IPS-20b (cell line): Measurements from ENCODE around the gene C17orf58.
A peak's percentile ranks its signal among the peaks of the same experiment; 100 is the strongest.
"Not testable (repeated sequence)": the region's sequence is repeated elsewhere in the genome, so short reads cannot be mapped to it uniquely, and the experiment has no call there.

Source experiments
- H3K27ac ChIP-seq: one replicate; pipeline ENCODE4 v1.5.1; 2013; ENCODE audit warnings: low read length
- H3K27me3 ChIP-seq: 2 replicates; pipeline ENCODE4 v1.6.1; 2013; ENCODE audit warnings: mild to moderate bottlenecking, low read length, inconsistent platforms; ENCODE audit not compliant: insufficient read depth
- H3K36me3 ChIP-seq: 2 replicates; pipeline ENCODE4 v1.6.1; 2013; ENCODE audit warnings: low read depth, mild to moderate bottlenecking, inconsistent platforms, low read length, moderate library complexity; ENCODE audit not compliant: insufficient read depth
- H3K4me1 ChIP-seq: 2 replicates; pipeline ENCODE4 v1.6.1; 2013; ENCODE audit warnings: mild to moderate bottlenecking, control low read depth, inconsistent platforms, low read length, moderate library complexity; ENCODE audit not compliant: insufficient read depth
- H3K4me3 ChIP-seq: 2 replicates; pipeline ENCODE4 v1.5.1; 2013; ENCODE audit warnings: mild to moderate bottlenecking, low read length, inconsistent platforms
- H3K9ac ChIP-seq: 2 replicates; pipeline ENCODE4 v1.6.1; 2013; ENCODE audit warnings: low read depth, mild to moderate bottlenecking, inconsistent platforms, low read length, moderate library complexity
- H3K9me3 ChIP-seq: 2 replicates; pipeline ENCODE4 v1.6.1; 2013; ENCODE audit warnings: mild to moderate bottlenecking, low read depth, low read length, inconsistent platforms; ENCODE audit not compliant: insufficient read depth

Gene C17orf58

DNA sequence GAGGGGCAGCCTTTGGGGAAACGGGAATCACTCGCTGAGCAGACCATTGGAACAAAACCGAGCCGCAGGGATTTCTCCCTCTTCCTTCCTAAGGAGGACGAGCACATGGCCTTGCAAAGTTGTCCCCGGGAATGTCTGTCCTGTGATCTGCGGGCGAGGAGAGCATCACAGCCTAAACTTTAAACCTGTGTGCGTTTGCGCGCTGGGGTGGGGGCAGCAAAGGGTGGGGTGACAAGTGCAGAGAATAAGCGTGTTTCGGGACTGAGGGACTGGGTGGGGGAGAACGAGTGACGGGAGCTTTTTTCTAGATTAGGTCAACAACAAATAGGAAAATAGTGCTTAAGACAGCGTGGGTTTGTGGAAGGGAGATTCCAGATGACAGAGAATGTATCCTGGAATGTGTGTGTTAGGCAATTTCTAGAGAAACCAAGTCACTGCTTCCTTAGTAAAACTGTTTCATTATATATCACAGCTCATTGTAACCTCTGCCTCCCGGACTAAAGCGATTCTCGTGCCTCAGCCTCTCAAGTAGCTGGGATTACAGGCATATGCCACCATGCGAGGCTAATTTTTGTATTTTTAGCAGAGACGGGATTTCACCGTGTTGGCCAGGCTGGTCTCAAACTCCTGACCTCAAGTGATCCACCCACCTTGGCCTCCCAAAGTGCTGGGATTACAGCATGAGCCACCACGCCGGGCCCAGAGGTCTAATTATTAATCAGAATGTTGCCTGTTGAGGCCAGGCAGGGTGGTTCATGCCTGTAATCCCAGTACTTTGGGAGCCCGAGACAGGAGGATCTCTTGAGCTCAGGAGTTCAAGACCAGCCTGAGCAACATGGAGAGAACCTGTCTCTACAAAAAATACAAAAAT lies at the start of gene C17orf58:
C17orf58 (minus strand) TSS at position 169 of the 871 bp plus-strand sequence. CDS start 271 bp downstream, outside the sequence.
- not testable (repeated sequence) for H3K4me1 ChIP-seq, H3K9me3 ChIP-seq, H3K27ac ChIP-seq, H3K36me3 ChIP-seq
- H3K4me3 ChIP-seq, result peak within 1 kb of the TSS; percentile 84
- peak within 1 kb of the TSS; percentile 58; the same call in 1 of the 2 replicates for H3K9ac ChIP-seq
- H3K27me3 ChIP-seq, result peaks cover 35% of the 10 kb centered on the region

DNA sequence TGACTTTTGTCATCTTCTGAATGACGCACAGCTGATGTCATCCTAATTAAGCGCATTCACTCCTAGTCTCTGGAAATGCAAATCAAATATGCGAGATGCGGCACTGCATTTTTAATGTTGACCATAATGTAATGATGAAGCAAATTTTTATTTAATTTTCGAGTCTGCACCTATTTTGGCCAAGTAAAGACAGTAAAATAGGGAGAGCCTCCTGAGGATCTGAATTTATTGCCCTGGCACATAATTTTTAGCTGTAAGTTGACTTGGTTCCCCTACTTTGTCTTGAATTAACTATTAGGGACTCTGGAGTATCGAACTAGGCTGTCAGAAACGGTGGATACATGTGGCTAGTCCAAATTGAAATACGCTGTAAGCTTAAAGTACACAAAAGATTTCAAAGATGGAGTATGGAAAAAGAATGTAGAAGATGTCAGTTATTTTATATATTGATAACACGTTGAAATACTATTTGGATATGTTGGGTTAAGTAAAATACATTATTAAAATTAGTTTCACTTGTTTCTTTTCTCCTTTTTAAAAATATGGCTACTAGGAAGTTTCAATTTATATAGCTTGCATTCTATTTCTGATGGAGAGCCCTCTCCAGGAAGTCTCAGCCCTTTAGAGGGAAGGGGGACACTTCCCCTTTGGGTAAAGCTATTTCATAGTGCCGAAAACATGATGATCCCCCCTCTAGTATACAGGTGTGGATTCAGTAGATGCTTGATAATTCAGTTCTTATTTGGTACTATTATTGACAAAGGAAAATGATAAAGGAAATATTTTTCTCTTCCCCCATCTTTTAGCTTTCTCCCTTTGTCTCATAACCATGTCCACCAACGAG lies 40.3 kb upstream of the C17orf58 start:
- Histone ChIP-seq H3K4me1 (peaks cover 16% of the 10 kb centered on the region; the same call in 1 of the 2 replicates), H3K9me3 (no peaks in the 10 kb centered on the region), H3K4me3 (peak overlapping the region; percentile 85), H3K9ac (peak overlapping the region; percentile 96), H3K27ac (no peak overlapping the region), H3K36me3 (peaks cover 55% of the 10 kb centered on the region), H3K27me3 (no peaks in the 10 kb centered on the region)

DNA sequence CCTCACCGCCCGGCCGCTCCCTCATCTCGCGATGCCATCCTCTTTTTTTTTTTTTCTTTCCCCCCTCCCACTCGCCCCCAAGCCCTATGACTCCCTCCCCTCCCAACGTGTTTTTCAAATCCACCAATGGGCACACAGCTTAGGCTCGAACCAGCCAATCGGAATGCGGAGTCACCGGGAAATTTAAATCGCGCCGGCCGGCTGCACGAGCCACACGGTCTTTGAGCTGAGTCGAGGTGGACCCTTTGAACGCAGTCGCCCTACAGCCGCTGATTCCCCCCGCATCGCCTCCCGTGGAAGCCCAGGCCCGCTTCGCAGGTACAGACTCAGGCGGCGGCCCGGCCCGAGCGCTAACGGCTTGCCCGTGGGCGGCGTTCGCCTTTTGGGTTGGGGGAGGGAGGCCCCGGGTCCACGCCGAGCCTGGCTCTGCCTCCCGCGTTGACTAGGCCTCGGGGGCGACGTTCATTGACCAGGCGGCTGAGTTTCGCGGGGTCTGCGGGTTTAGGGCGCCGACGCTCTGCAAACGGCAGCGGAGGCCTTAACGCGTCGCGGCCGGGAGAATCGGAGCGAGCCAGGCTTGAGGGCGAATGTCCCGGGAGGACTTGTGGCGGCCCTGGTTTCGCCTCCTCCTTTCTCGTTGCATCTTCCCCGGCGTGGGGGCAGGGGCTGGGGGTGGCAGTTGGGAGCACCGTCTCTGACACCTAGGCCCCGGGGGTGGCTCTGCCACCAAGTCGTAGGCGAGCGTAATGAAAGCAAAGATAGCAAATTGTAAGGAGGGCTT lies 39.4 kb upstream of the C17orf58 start, which contains the start of gene KPNA2:
KPNA2 (plus strand) TSS at position 213 of the 781 bp plus-strand sequence. CDS start 1,398 bp downstream, outside the sequence.
- Histone ChIP-seq H3K9me3 (no peaks in the 10 kb centered on the region), H3K4me3 (peak within 1 kb of the TSS; percentile 85), H3K36me3 (peaks cover 47% of the 10 kb centered on the region), H3K4me1 (peaks cover 16% of the 10 kb centered on the region; the same call in 1 of the 2 replicates), H3K9ac (peak within 1 kb of the TSS; percentile 96), H3K27ac (peak within 1 kb of the TSS; percentile 43), H3K27me3 (no peaks in the 10 kb centered on the region)

DNA sequence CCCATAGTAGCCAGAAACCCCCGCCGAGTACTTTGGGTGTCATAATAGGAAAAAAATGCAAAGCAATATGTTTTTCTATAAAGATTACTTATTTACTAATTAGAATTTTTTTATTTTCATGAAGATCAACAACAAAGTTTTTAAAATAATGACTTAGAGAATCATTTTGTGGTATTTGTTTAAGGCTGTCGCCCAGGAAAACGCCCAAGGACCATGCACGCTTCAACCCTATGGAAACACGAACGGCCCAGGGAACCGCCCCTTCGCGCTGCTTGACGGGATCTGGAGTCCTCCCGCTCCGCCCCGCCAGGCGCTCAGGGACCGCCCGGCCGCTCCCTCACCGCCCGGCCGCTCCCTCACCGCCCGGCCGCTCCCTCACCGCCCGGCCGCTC lies 38.9 kb upstream of the C17orf58 start:
- Histone ChIP-seq H3K4me3 (peak overlapping the region; percentile 51), H3K36me3 (peaks cover 41% of the 10 kb centered on the region), H3K9ac (peak overlapping the region; percentile 67), H3K27me3 (no peaks in the 10 kb centered on the region), H3K9me3 (no peaks in the 10 kb centered on the region), H3K4me1 (peaks cover 16% of the 10 kb centered on the region; the same call in 1 of the 2 replicates), H3K27ac (no peak overlapping the region)

- Histone ChIP-seq H3K4me3 (peak overlapping the region; percentile 51), H3K9ac (peak overlapping the region; percentile 67; the same call in 1 of the 2 replicates), H3K9me3 (no peaks in the 10 kb centered on the region), H3K4me1 (peaks cover 18% of the 10 kb centered on the region; the same call in 1 of the 2 replicates), H3K27me3 (no peaks in the 10 kb centered on the region), H3K36me3 (peaks cover 34% of the 10 kb centered on the region), H3K27ac (peak overlapping the region; percentile 43)
Measured at GRCh38 chr17:68034452-68034776, 38.1 kb upstream of the C17orf58 start.

DNA sequence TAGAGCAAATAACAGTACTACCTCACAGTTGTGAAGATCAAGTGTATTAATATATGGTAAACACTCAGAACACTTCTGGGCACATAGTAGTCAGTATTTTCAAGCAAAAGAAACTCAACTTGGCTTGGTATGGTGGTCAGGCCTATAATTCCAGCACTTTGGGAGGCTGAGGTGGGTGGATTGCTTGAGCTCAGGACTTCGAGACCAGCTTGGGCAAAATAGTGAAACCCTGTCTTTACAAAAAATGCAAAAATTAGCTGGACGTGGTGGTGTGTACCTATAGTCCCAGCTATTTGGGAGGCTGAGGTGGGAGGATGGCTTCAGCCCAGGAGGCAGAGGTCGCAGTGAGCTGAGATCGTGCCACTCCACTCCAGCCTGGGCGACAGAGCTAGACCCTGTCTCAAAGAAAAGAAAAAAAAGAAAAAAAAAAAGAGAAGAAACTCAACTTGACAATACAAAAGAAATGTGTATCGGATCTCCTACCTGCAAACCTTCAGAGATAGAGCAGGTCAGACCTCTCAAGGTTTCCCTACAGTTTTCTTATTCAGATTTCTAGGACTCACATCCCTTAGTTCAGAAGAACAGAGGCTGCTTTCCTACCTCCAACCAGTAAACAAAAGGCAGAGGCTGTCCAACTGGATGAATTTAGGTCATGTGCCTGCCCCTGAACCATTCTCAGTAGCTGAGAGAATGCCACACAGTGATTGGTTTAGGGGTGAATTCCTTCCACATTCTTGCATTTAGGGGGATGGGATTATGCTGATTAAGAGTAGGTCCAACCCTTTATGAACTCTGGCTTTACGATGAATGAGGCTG lies 37.6 kb upstream of the C17orf58 start:
- Histone ChIP-seq H3K27me3 (no peaks in the 10 kb centered on the region), H3K4me3 (peak overlapping the region; percentile 51), H3K27ac (peak overlapping the region; percentile 96), H3K9me3 (no peaks in the 10 kb centered on the region), H3K4me1 (peaks cover 18% of the 10 kb centered on the region; the same call in 1 of the 2 replicates), H3K9ac (peak overlapping the region; percentile 75; the same call in 1 of the 2 replicates), H3K36me3 (peaks cover 28% of the 10 kb centered on the region)

- Histone ChIP-seq H3K36me3 (no peaks in the 10 kb centered on the region), H3K9ac (no peak overlapping the region), H3K9me3 (no peaks in the 10 kb centered on the region), H3K27ac (no peak overlapping the region), H3K4me1 (peaks cover 10% of the 10 kb centered on the region; the same call in 1 of the 2 replicates), H3K4me3 (no peak overlapping the region), H3K27me3 (no peaks in the 10 kb centered on the region)
Measured at GRCh38 chr17:68029512-68030215, 33.4 kb upstream of the C17orf58 start.

DNA sequence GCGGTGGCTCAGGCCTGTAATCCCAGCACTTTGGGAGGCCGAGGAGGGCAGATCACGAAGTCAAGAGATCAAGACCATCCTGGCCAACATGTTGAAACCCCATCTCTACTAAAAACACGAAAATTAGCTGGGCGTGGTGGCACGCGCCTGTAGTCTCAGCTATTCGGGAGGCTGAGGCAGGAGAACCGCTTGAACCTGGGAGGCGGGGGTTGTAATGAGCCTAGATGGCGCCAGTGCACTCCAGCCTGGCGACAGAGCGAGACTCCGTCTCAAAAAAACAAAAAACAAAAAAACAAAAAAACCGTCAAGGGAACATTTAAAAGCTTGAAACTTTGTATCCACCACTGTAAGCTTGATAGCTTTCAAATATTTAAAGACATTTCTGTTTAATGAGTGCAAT lies 26.3 kb upstream of the C17orf58 start:
- H3K9ac ChIP-seq, H3K36me3 ChIP-seq, H3K27ac ChIP-seq, H3K9me3 ChIP-seq, H3K4me3 ChIP-seq, H3K4me1 ChIP-seq, H3K27me3 ChIP-seq: not testable (repeated sequence)

DNA sequence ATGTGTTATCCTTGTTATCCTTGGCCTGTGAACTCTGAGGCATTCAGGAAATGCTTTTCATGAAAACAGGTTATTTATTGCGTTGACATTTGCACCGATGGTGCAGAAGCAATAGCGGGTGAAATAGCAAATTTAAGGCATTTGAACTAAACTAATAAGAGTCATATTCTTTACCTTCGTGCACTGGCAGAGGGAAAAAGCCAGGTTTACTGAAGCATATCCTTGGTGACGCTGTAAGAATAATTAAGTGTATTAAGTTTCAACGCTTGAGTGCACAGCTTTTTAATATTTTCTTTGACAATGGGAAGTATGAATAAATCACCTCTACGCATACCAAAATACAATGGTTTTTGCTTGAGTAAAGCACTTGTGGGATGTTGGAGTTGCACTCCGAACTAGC lies 25.7 kb upstream of the C17orf58 start:
- Histone ChIP-seq H3K27me3 (no peaks in the 10 kb centered on the region), H3K9me3 (no peaks in the 10 kb centered on the region)

GRCh38 chr17:68020791-68021190 lies 24.5 kb upstream of the C17orf58 start:
- not testable (repeated sequence) for H3K36me3 ChIP-seq, H3K27ac ChIP-seq, H3K9me3 ChIP-seq, H3K4me1 ChIP-seq, H3K27me3 ChIP-seq
- peak overlapping the region; percentile 88; the same call in 1 of the 2 replicates for H3K9ac ChIP-seq
- H3K4me3 ChIP-seq, result peak overlapping the region; percentile 80

More for the DNA sequence above, 25.7 kb upstream of the C17orf58 start:
- Histone ChIP-seq H3K36me3 (no peaks in the 10 kb centered on the region), H3K4me3 (no peak overlapping the region), H3K4me1 (0 out of 2 replicates have a peak, but pooled peaks cover 2% of the 10 kb centered on the region), H3K9ac (no peak overlapping the region), H3K27ac (no peak overlapping the region)
